HG02798 (cell line): Measurements from ENCODE around the gene NSRP1.
A peak's percentile ranks its signal among the peaks of the same experiment; 100 is the strongest.
"Not testable (repeated sequence)": the region's sequence is repeated elsewhere in the genome, so short reads cannot be mapped to it uniquely, and the experiment has no call there.

Experiments
- ATAC-seq: cut with Tn5 transposase; IDR thresholded peaks from one replicate; pipeline ENCODE4 v1.9.1; 2021; ENCODE audit warnings: mild to moderate bottlenecking; ENCODE audit not compliant: unreplicated experiment, poor library complexity

The NSRP1 gene

GRCh38 chr17:30219315-30219714, 102.7 kb downstream of the NSRP1 start:
- no peak for ATAC-seq

GRCh38 chr17:30219833-30220232, 103.2 kb downstream of the NSRP1 start:
- no peak for ATAC-seq

GRCh38 chr17:30220414-30220813, 103.8 kb downstream of the NSRP1 start:
- no peak for ATAC-seq

- no peak for ATAC-seq
Observed at GRCh38 chr17:30221346-30221745, 104.7 kb downstream of the NSRP1 start.

GRCh38 chr17:30222251-30222650, 105.6 kb downstream of the NSRP1 start:
- ATAC-seq, result no peak

GRCh38 chr17:30222721-30223175, 106.1 kb downstream of the NSRP1 start:
- ATAC-seq, result no peak

- no peak for ATAC-seq
Observed at GRCh38 chr17:30224419-30224960, 107.9 kb downstream of the NSRP1 start.

GRCh38 chr17:30225112-30225511, 108.5 kb downstream of the NSRP1 start:
- ATAC-seq, result no peak

GRCh38 chr17:30225919-30226553, 109.4 kb downstream of the NSRP1 start:
- no peak for ATAC-seq

GRCh38 chr17:30226878-30227277, 110.3 kb downstream of the NSRP1 start:
- no peak for ATAC-seq

- ATAC-seq, result no peak
Observed at GRCh38 chr17:30228011-30228410, 111.4 kb downstream of the NSRP1 start.

- ATAC-seq, result no peak
Observed at GRCh38 chr17:30229012-30229411, 112.4 kb downstream of the NSRP1 start.

GRCh38 chr17:30230009-30230408, 113.4 kb downstream of the NSRP1 start:
- not testable (repeated sequence) for ATAC-seq

GRCh38 chr17:30230596-30231125, 114.0 kb downstream of the NSRP1 start:
- ATAC-seq, result no peak

- no peak for ATAC-seq
Observed at GRCh38 chr17:30232015-30232823, 115.6 kb downstream of the NSRP1 start.

- ATAC-seq, result no peak
Observed at GRCh38 chr17:30232824-30233427, 116.3 kb downstream of the NSRP1 start.

GRCh38 chr17:30234296-30234695, 117.7 kb downstream of the NSRP1 start:
- no peak for ATAC-seq

GRCh38 chr17:30234964-30235363, 118.3 kb downstream of the NSRP1 start:
- peak; percentile 68 for ATAC-seq

GRCh38 chr17:30235386-30236296, 119.0 kb downstream of the NSRP1 start, which contains the start of gene SLC6A4:
SLC6A4 (minus strand) TSS chr17:30235697; CDS start chr17:30221958, 13,739 bp downstream.
- ATAC-seq, result no peak
